NCI-H2081 treated with DMSO at 0.1 percent for 48 hours (cell line): Measurements from ENCODE around the gene PRG2.

Source experiments
- DNase-seq: peaks from one replicate; lab custom pipeline; 2025; lab: John Stamatoyannopoulos, UW

PRG2 gene

GRCh38 chr11:57396744-57397143, 6.3 kb upstream of the PRG2 start:
- no peak for DNase-seq

GRCh38 chr11:57395905-57396623, 5.6 kb upstream of the PRG2 start:
- no peak for DNase-seq

- no peak for DNase-seq
These were observed 3.9 kb upstream of the PRG2 start for GRCh38 chr11:57394203-57394965.

GRCh38 chr11:57392763-57393105, 2.3 kb upstream of the PRG2 start:
- no peak for DNase-seq

GRCh38 chr11:57392066-57392762, 1.8 kb upstream of the PRG2 start:
- no peak for DNase-seq

GRCh38 chr11:57391539-57391938, 1.1 kb upstream of the PRG2 start:
- DNase-seq, result no peak

GRCh38 chr11:57391111-57391510, 661 bp upstream of the PRG2 start:
- no peak for DNase-seq

GRCh38 chr11:57387289-57388030, 3.0 kb downstream of the PRG2 start:
- no peak for DNase-seq

- DNase-seq, result no peak
These were observed 4.1 kb downstream of the PRG2 start for GRCh38 chr11:57386178-57386940.

- no peak for DNase-seq
These were observed 9.5 kb downstream of the PRG2 start, which contains the start of gene PRG3 for GRCh38 chr11:57380975-57381374. Gene PRG3, minus strand, starts transcription at chr11:57381150. Its CDS starts 442 bp downstream, at chr11:57380708.

- DNase-seq, result no peak
These were observed 10.7 kb downstream of the PRG2 start for GRCh38 chr11:57379732-57380131.

- no peak for DNase-seq
These were observed 12.3 kb downstream of the PRG2 start for GRCh38 chr11:57378186-57378585.

GRCh38 chr11:57377107-57377506, 13.3 kb downstream of the PRG2 start:
- DNase-seq, result no peak

- DNase-seq, result no peak
These were observed 14.1 kb downstream of the PRG2 start for GRCh38 chr11:57376095-57377090.

GRCh38 chr11:57375490-57375889, 15.0 kb downstream of the PRG2 start:
- DNase-seq, result no peak

GRCh38 chr11:57374966-57375365, 15.5 kb downstream of the PRG2 start:
- no peak for DNase-seq

- DNase-seq, result no peak
These were observed 17.3 kb downstream of the PRG2 start for GRCh38 chr11:57373146-57373545.

- DNase-seq, result no peak
These were observed 19.5 kb downstream of the PRG2 start for GRCh38 chr11:57370941-57371340.

GRCh38 chr11:57370251-57370650, 20.2 kb downstream of the PRG2 start:
- DNase-seq, result no peak

- DNase-seq, result no peak
These were observed 21.6 kb downstream of the PRG2 start for GRCh38 chr11:57368845-57369232.
